Superior temporal gyrus (tissue), 1 donor: Measurements from ENCODE around the gene CAPN5.
"Not testable (repeated sequence)": the region's sequence is repeated elsewhere in the genome, so short reads cannot be mapped to it uniquely, and the experiment has no call there.

ENCODE experiments used
- DNase-seq: peaks from one replicate; pipeline ENCODE4 v3.0.0-alpha.2; 2016; ENCODE audit errors: extremely low spot score

CAPN5 gene

DNA sequence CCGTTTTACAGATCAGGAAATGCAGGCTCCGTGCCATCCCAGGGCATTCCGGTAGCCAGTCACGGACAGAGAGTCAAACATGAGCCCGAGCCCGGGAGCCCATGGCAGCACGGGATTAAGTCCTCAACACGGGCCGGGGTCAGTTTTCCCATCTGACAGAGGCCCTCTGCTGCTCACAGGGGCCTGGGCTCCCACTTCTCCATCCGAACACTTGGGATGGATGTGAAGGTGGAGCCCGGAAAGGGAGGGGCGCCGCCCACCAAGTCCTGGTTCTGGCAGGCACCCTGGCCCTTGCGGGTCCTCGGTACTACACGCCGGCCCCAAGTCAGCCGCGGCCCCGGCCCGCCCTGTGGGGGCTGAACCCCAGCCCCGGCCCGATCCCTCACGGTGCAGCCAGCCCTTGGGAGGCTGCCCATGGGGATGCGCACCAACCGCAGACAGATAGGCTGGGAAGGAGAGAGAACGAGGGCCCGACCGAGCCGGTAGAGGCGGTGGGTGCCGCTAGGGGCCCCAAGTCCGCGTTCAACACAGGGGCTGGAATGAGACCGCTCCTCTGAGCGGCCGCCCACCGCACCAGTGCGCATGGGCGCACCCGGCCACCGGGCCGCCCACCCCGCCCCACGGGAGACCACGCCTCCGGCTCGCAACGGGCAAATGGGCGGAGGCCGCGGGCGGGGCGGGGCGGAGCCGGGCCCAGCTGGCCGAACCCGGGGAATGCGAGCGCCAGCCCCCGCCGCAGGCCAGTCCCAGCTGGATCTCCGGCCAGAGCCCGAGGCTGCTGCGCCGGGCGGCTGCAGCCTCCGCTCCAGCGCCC is at the start of gene CAPN5:
Gene CAPN5 (plus strand): TSS at position 743 of the 814 bp plus-strand sequence. CDS start 17,916 bp downstream, outside the sequence.
- DNase-seq: peak; percentile 88

- not testable (repeated sequence) for DNase-seq
These were observed 48.3 kb upstream of the CAPN5 start for GRCh38 chr11:77018396-77018924.

DNA sequence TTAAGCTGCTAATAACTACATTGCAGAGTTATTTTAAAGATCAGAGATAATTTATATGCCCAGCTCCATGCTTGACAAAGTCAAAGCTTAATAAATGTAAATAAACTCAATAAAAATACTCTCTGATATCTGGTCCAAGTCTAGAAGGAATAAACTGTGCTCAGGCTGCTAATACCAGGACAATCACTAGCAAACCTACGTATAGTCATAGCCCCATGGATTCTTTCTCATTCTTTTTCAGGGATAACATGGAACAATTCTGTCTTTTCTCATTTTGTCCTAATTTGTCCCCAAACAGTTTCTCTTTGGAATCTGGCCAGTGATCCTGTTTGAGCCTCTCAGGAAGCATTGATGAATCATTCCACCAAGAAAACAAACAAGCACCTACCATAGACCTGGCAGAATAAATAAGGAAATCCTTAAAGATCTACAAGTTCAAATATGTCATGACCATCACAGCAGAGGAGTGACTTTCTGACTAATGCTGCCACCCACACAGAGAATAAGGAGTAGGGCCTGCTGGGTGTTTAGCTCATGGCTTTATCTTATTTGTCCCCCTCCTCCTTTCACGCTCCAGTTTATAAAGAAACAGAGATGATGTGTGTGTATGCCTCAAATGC is 46.7 kb upstream of the CAPN5 start:
- no peak for DNase-seq

- DNase-seq: no peak
These were observed 46.0 kb upstream of the CAPN5 start for GRCh38 chr11:77020734-77021133.

DNA sequence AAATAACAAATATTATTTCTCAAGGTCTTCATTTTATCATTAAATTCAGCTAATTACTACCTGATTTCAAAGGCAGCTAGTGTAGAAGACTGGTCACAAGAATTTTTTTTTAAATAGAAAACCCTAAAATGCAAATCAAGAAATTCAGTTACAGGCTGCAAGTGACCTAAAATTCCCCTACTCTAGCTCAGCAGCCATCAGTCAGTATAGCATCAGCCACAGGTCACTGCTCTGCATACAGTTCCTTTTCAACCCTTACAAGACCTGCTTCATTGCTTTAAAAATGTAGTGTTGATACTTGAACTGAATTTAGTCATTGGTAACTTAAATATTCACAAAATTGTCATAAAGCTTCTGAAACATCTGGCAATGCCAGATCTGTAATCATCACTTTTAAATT is 42.0 kb upstream of the CAPN5 start:
- no peak for DNase-seq

DNA sequence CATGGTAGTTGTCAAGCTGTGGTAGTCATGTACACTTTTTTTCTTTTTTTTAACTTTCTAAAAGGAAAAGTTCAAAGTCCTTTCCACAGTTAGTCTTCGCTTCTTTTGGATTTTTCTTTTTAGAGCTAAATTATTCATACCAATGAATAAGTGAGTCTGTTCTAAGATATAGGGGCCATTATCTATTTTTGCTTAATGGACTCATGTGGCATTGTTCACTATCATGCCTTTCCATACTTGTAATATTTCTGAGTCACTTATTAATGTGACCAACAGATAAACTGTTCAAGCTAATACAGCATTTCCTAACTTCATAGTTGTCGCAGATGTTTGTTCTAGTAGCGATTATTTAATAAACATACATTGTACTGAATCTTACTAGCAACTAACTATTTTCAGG is 40.5 kb upstream of the CAPN5 start:
- DNase-seq: no peak

DNA sequence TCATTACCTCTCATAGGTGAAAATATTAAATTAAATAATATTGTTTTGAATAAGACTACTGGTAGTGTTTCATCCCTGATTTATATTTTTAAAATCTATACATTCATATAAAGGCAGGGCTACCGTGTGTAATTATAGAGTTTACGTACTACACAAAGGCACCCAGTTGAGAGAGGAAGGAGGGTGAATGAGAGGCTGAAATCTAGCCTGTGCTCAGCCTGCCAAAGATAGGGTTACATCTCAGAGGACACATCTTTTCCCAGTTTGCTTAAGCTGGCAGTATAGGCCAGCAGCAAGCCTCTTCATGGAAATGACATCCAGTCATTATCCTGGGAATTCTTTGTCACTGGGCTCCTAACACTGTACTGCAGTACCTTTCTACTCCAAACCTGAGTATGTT is 40.0 kb upstream of the CAPN5 start:
- no peak for DNase-seq

DNA sequence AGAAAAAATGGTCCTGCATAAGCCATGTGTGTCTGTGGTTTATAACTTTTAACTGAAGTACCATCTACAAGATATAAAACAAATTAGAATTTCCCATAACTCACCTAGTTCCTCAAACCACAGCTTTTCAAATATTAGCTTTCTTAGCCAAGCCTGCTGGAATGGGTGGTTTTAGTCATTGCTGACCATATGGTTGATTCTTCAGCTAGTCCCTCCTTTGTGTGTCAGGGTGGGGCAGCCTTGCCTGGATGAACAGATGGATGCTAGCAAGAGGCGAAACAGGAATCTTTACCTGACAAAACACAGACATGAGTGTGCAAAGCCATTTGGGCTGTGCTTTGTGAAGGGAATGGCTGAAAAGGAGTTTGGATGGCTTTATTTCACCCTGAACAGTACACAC is 39.5 kb upstream of the CAPN5 start:
- DNase-seq: no peak

GRCh38 chr11:77029829-77030228 is 36.9 kb upstream of the CAPN5 start:
- no peak for DNase-seq

DNA sequence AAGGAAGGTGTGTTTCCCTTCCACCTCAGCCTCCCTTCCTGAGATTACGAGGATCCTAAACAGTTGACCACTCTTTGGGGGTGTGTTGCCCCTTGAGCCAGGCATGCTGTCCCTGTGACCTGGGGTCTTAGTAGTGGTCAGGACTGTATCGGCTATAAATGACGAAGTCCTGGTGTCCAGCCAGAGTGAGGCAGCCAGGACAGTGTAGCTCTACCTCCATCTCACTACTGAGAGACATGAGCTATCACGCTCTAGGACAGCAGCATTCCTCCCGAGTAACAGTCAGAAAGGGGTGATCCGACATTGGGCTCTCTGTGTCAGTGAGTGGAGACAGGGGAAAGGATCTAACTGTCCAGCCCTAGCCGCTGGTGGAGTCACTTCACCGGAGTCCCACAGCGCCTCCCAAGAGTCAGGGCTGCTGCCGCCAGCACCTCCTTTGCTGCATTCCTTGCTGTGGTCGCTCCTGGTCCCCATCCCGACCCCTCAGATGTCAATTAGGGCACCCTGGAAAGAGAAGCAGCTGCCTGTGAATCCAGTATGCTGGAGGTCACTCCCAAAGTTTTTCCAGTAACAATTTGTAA is 35.8 kb upstream of the CAPN5 start:
- DNase-seq: no peak

- DNase-seq: no peak
These were observed 35.2 kb upstream of the CAPN5 start for GRCh38 chr11:77031599-77031998.

GRCh38 chr11:77035039-77035438 is 31.7 kb upstream of the CAPN5 start:
- no peak for DNase-seq

DNA sequence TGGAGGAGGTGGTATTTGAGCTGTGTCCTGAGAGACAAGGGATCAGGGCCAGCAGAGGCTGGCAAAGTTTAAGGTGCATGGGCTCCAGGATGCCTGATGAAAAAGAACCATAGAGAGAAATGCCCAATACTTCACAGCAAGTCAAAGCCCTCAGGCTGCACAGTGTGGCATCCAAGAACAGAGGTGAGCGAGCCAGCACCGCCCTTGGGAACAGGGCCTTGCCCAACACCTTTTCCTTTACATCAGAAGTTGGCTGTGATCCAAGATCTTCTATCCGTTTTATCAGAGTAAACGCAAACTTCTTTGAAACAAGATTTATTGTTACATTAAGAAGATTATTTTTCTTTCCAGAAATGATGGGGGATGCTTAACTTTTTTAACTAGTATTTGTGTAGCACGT is 31.2 kb upstream of the CAPN5 start:
- no peak for DNase-seq

- no peak for DNase-seq
These were observed 30.4 kb upstream of the CAPN5 start for GRCh38 chr11:77036398-77036797.

- no peak for DNase-seq
These were observed 29.7 kb upstream of the CAPN5 start for GRCh38 chr11:77037057-77037456.

GRCh38 chr11:77038029-77038824 is 28.5 kb upstream of the CAPN5 start:
- no peak for DNase-seq

- DNase-seq: no peak
These were observed 27.9 kb upstream of the CAPN5 start for GRCh38 chr11:77038825-77039326.

GRCh38 chr11:77039491-77040400 is 27.0 kb upstream of the CAPN5 start:
- no peak for DNase-seq

- no peak for DNase-seq
These were observed 26.4 kb upstream of the CAPN5 start for GRCh38 chr11:77040401-77040777.

DNA sequence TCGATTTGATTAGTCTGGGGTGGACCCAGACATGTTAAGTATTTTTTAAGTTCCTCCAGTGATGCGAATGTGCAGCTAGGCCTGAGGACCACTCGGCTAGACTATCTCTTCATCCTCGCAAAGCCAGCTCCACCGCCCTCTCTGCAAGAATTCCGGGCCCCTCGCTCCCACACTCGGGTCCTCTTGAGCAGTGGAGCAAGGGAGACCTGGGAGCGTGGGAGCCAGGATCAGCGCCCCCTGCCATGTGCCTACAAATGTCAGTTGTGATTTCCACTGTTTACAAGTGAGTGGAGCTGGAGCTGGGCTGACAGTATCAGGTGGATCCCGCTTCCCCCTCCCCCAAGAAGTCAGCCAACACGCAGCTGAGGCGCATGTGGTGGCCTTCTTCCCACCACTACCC is 25.9 kb upstream of the CAPN5 start:
- DNase-seq: no peak
